ENCODE measurements around the gene CD209.
"Not testable (repeated sequence)": the region's sequence is repeated elsewhere in the genome, so short reads cannot be mapped to it uniquely, and the experiment has no call there.

The CD209 gene, protein sequence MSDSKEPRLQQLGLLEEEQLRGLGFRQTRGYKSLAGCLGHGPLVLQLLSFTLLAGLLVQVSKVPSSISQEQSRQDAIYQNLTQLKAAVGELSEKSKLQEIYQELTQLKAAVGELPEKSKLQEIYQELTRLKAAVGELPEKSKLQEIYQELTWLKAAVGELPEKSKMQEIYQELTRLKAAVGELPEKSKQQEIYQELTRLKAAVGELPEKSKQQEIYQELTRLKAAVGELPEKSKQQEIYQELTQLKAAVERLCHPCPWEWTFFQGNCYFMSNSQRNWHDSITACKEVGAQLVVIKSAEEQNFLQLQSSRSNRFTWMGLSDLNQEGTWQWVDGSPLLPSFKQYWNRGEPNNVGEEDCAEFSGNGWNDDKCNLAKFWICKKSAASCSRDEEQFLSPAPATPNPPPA

DNA sequence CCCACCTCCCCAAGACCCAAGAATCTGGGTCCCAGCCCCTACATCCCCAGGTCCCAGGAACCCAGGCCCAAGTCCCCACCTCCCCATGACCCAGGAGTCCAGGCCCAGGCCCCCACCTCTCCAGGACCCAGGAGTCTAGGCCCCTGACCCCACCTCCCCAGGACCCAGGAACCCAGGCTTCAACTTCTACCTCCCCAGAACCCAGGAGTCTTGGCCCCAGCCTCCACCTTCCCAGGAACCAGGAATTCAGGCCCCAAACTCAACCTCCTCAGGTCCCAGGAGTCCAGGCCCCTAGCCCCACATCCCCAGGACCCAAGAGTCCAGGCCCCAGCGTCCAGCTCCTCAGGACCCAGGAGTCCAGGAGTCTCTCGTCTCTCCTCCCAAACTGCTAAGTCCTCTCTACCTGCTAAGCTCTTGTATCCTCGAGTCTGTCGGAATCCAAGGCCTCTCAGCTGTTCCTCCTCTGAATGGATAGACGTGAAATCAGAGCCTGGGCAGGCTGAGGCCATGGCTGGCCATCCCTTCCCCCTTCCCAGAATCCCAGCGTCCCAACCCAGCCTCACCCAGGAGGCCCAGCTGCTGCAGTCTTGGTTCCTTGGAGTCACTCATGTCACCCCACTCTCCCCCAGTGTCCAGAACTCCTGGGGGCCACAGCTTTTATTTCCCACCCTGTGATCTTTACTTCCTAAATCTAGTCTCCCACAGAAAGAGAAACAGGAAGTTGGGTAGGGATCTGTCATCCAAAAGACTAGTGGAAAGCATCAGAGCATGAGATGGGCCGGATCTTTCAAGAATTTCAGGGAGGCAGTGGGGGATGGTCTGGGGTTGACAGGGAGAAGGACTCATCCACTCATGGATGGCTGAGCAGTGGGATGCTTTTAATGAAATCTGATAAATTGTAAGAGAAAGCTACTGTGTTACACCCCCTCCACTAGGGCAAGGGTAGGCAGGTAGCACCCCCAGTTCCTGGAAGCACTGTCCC, at the start of gene CD209:
Gene CD209, minus strand, starts transcription at position 632 of the 982 bp plus-strand sequence. Its CDS starts 23 bp downstream, at position 609.
- H3K4me3 ChIP-seq (ENCODE audit: low read length) = no peak within 1 kb of the TSS
- no peak within 1 kb of the TSS for H3K9ac ChIP-seq (ENCODE audit: low read length)
- H3K36me3 ChIP-seq (ENCODE audit: control insufficient read depth, insufficient read depth, low read length, severe bottlenecking) = no peaks in the 10 kb centered on the region
- no peak for DNase-seq (ENCODE audit: low read depth)
- no peaks in the 10 kb centered on the region for H3K9me3 ChIP-seq (ENCODE audit: control insufficient read depth, low read length)
- H3K4me1 ChIP-seq (ENCODE audit: control insufficient read depth, insufficient read depth, low read length) = no peaks in the 10 kb centered on the region
- H3K27me3 ChIP-seq (replicated peaks; ENCODE audit: control insufficient read depth, insufficient read depth, low read length) = peaks cover 44% of the 10 kb centered on the region

- Histone ChIP-seq H3K4me3 (ENCODE audit: low read length) (no peak overlapping the region), H3K9me3 (ENCODE audit: control insufficient read depth, low read length) (peaks cover 18% of the 10 kb centered on the region), H3K27me3 (replicated peaks; ENCODE audit: control insufficient read depth, insufficient read depth, low read length) (peaks cover 34% of the 10 kb centered on the region), H3K4me1 (ENCODE audit: control insufficient read depth, insufficient read depth, low read length) (peaks cover 10% of the 10 kb centered on the region), H3K9ac (ENCODE audit: low read length) (no peak overlapping the region), H3K36me3 (ENCODE audit: control insufficient read depth, insufficient read depth, low read length, severe bottlenecking) (no peaks in the 10 kb centered on the region)
- no peak for DNase-seq (ENCODE audit: low read depth)
Observed at GRCh38 chr19:7795555-7796161, 48.3 kb upstream of the CD209 start.

DNA sequence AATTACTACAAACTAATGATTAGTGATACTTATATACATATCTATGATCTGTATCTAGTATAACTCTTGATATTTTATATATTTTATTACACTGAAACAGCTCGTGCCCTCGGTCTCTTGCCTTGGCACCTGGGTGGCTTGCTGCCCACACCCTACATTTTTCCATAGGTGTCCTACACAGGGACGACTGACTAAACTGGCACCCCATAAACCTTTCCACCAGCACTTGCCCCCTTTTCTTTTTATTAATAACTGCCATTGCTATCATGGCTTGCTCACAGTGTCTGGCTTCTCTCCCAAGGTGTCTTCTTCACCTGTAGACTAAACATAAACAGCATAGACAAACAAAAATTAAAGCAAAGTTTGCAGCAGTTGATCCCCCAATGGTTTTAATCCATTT, 46.2 kb upstream of the CD209 start:
- DNase-seq (ENCODE audit: low read depth) = no peak
- Histone ChIP-seq H3K4me3 (ENCODE audit: low read length) (no peak overlapping the region), H3K4me1 (ENCODE audit: control insufficient read depth, insufficient read depth, low read length) (no peaks in the 10 kb centered on the region), H3K36me3 (ENCODE audit: control insufficient read depth, insufficient read depth, low read length, severe bottlenecking) (no peaks in the 10 kb centered on the region), H3K9ac (ENCODE audit: low read length) (no peak overlapping the region), H3K27me3 (replicated peaks; ENCODE audit: control insufficient read depth, insufficient read depth, low read length) (peaks cover 39% of the 10 kb centered on the region), H3K9me3 (ENCODE audit: control insufficient read depth, low read length) (peaks cover 18% of the 10 kb centered on the region)

GRCh38 chr19:7792701-7793100, 45.4 kb upstream of the CD209 start:
- DNase-seq (ENCODE audit: low read depth); H3K4me3 ChIP-seq (ENCODE audit: low read length); H3K36me3 ChIP-seq (ENCODE audit: control insufficient read depth, insufficient read depth, low read length, severe bottlenecking); H3K9ac ChIP-seq (ENCODE audit: low read length); H3K4me1 ChIP-seq (ENCODE audit: control insufficient read depth, insufficient read depth, low read length): not testable (repeated sequence)
- Histone ChIP-seq H3K27me3 (replicated peaks; ENCODE audit: control insufficient read depth, insufficient read depth, low read length) (peaks cover 42% of the 10 kb centered on the region), H3K9me3 (ENCODE audit: control insufficient read depth, low read length) (peaks cover 18% of the 10 kb centered on the region)

- Histone ChIP-seq H3K9ac (ENCODE audit: low read length) (no peak overlapping the region), H3K9me3 (ENCODE audit: control insufficient read depth, low read length) (peaks cover 18% of the 10 kb centered on the region), H3K4me3 (ENCODE audit: low read length) (no peak overlapping the region), H3K4me1 (ENCODE audit: control insufficient read depth, insufficient read depth, low read length) (no peaks in the 10 kb centered on the region), H3K36me3 (ENCODE audit: control insufficient read depth, insufficient read depth, low read length, severe bottlenecking) (no peaks in the 10 kb centered on the region), H3K27me3 (replicated peaks; ENCODE audit: control insufficient read depth, insufficient read depth, low read length) (peaks cover 46% of the 10 kb centered on the region)
- no peak for DNase-seq (ENCODE audit: low read depth)
Observed at GRCh38 chr19:7792281-7792680, 44.9 kb upstream of the CD209 start.

DNA sequence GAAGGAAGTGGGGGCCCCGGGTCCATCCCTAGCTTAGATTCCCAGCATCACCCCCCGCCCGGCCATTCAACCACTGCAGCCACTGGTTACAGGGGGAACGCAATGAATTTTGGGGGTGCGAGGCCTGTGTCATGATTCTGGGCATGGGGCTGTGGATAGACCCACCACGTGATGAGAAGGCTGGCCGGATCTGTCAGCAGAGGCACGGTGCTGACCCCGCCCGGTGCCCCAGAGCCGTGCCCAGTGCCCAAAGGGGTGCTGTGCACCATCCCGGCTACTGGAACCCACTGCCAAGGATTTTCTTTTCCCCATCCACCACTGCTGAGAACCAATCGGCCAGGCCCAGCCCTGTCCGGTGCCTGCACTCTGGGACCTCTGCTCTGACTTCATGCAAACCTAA, 43.1 kb upstream of the CD209 start:
- no peak overlapping the region for H3K4me3 ChIP-seq (ENCODE audit: low read length)
- peaks cover 18% of the 10 kb centered on the region for H3K9me3 ChIP-seq (ENCODE audit: control insufficient read depth, low read length)
- H3K27me3 ChIP-seq (replicated peaks; ENCODE audit: control insufficient read depth, insufficient read depth, low read length) = peaks cover 40% of the 10 kb centered on the region
- H3K4me1 ChIP-seq (ENCODE audit: control insufficient read depth, insufficient read depth, low read length) = no peaks in the 10 kb centered on the region
- no peak overlapping the region for H3K9ac ChIP-seq (ENCODE audit: low read length)
- no peaks in the 10 kb centered on the region for H3K36me3 ChIP-seq (ENCODE audit: control insufficient read depth, insufficient read depth, low read length, severe bottlenecking)
- DNase-seq (ENCODE audit: low read depth) = no peak

- H3K4me1 ChIP-seq (ENCODE audit: control insufficient read depth, insufficient read depth, low read length) = peaks cover 2% of the 10 kb centered on the region
- no peaks in the 10 kb centered on the region for H3K36me3 ChIP-seq (ENCODE audit: control insufficient read depth, insufficient read depth, low read length, severe bottlenecking)
- DNase-seq (ENCODE audit: low read depth) = no peak
- H3K9me3 ChIP-seq (ENCODE audit: control insufficient read depth, low read length) = peaks cover 20% of the 10 kb centered on the region
- H3K9ac ChIP-seq (ENCODE audit: low read length) = no peak overlapping the region
- no peak overlapping the region for H3K4me3 ChIP-seq (ENCODE audit: low read length)
- peaks cover 40% of the 10 kb centered on the region for H3K27me3 ChIP-seq (replicated peaks; ENCODE audit: control insufficient read depth, insufficient read depth, low read length)
Observed at GRCh38 chr19:7789447-7789846, 42.1 kb upstream of the CD209 start.

DNA sequence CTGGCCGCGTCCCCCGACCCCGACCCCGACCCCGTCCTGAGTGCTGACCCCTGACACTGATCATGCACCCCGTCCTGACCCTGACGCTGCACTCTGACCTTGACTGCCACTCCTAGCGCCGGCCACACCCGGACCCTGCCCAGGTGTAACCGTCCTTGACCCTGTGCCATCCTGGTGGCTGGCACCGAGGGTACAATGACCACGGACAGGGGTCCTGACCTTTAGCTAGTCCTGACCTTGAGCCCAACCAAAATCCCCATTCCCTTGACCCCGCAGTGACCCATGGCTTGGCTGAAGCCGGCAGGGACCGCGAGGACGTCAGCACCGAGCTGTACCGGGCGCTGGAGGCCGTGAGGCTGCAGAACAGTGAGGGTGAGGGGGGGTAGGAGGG, 41.6 kb upstream of the CD209 start:
- H3K9me3 ChIP-seq (ENCODE audit: control insufficient read depth, low read length) = peaks cover 15% of the 10 kb centered on the region
- no peak overlapping the region for H3K9ac ChIP-seq (ENCODE audit: low read length)
- DNase-seq (ENCODE audit: low read depth) = no peak
- no peak overlapping the region for H3K4me3 ChIP-seq (ENCODE audit: low read length)
- H3K4me1 ChIP-seq (ENCODE audit: control insufficient read depth, insufficient read depth, low read length) = peaks cover 7% of the 10 kb centered on the region
- H3K36me3 ChIP-seq (ENCODE audit: control insufficient read depth, insufficient read depth, low read length, severe bottlenecking) = no peaks in the 10 kb centered on the region
- H3K27me3 ChIP-seq (replicated peaks; ENCODE audit: control insufficient read depth, insufficient read depth, low read length) = peaks cover 39% of the 10 kb centered on the region

DNA sequence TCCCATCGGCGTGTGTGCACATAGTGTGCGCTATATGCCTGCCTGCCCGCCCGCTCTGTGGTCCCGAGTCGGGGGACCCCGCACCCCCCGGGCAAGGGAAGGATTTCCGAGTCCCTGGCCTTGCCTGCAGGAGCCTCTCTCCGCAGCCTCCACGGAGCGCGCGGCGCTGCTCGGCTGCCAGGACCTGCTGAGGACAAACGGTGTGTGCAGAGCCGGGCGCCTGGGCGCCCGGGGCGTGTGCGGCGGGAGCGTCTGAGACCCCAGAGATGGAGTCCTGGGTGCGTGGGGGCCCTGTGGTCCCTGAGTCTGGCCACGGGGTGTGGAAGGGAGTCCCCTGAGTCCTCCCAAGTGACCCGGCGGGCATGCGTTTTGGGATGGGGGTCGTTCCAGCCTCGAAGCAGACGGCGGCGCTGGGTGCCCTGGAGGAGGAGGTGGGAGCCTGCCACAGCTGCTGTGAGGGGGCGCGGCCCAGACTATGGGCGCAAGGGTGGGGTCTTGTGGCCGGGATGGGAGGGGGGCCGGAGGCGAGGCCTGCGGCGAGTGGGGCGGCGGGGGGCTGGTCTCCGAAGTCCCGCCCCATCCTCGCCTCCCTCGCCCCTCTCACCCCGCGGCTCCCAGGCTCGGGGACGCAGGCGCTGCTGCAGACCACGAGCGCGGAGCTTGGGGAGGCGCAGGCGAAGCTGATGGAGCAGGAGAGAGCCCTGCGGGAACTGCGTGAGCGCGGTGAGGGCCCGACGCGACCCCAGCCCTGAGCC, 41.0 kb upstream of the CD209 start:
- DNase-seq (ENCODE audit: low read depth) = no peak
- Histone ChIP-seq H3K4me3 (ENCODE audit: low read length) (no peak overlapping the region), H3K9me3 (ENCODE audit: control insufficient read depth, low read length) (peaks cover 11% of the 10 kb centered on the region), H3K4me1 (ENCODE audit: control insufficient read depth, insufficient read depth, low read length) (peaks cover 9% of the 10 kb centered on the region), H3K36me3 (ENCODE audit: control insufficient read depth, insufficient read depth, low read length, severe bottlenecking) (no peaks in the 10 kb centered on the region), H3K27me3 (replicated peaks; ENCODE audit: control insufficient read depth, insufficient read depth, low read length) (peaks cover 45% of the 10 kb centered on the region), H3K9ac (ENCODE audit: low read length) (no peak overlapping the region)

- no peak for DNase-seq (ENCODE audit: low read depth)
- Histone ChIP-seq H3K36me3 (ENCODE audit: control insufficient read depth, insufficient read depth, low read length, severe bottlenecking) (no peaks in the 10 kb centered on the region), H3K9ac (ENCODE audit: low read length) (no peak overlapping the region), H3K27me3 (replicated peaks; ENCODE audit: control insufficient read depth, insufficient read depth, low read length) (peaks cover 49% of the 10 kb centered on the region), H3K4me1 (ENCODE audit: control insufficient read depth, insufficient read depth, low read length) (peaks cover 9% of the 10 kb centered on the region), H3K4me3 (ENCODE audit: low read length) (no peak overlapping the region), H3K9me3 (ENCODE audit: control insufficient read depth, low read length) (peaks cover 4% of the 10 kb centered on the region)
Observed at GRCh38 chr19:7787602-7788177, 40.4 kb upstream of the CD209 start.
